Liver (tissue), 3 donors: ENCODE results near the gene BPIFB3.

ENCODE experiments used
- CTCF ChIP-seq: fragments of 150-350 bp; IDR thresholded peaks from 2 replicates; pipeline ENCODE4 v1.5.1; 2017; ENCODE audit warnings: improper control_type of control experiment, low read depth, low read length; ENCODE audit not compliant: missing input control
- EGR1 ChIP-seq, 2 donors: IDR thresholded peaks; 2 replicates each; pipeline ENCODE4 v1.6.1; 2016 to 2018; ENCODE audit warnings: antibody characterized with exemption in 2 of 2, low read depth in 2 of 2
- GABPA ChIP-seq, 2 donors: IDR thresholded peaks in 1 of 2; conservative IDR thresholded peaks in 1 of 2; 2 replicates each; pipeline ENCODE4 v1.6.1; 2016; ENCODE audit warnings: antibody characterized with exemption in 2 of 2, mild to moderate bottlenecking in 1 of 2, moderate library complexity in 1 of 2
- HNF4A ChIP-seq, 2 donors: conservative IDR thresholded peaks; 2 replicates each; pipeline ENCODE4 v1.6.1; 2016; ENCODE audit warnings: antibody characterized with exemption in 2 of 2, mild to moderate bottlenecking in 2 of 2
- JUND ChIP-seq, 2 donors: IDR thresholded peaks; 2 replicates each; pipeline ENCODE4 v1.6.1; 2016; ENCODE audit warnings: antibody characterized with exemption in 2 of 2
- MAX ChIP-seq: IDR thresholded peaks from 2 replicates; pipeline ENCODE4 v1.6.1; 2016; ENCODE audit warnings: antibody characterized with exemption
- RAD21 ChIP-seq, 2 donors: IDR thresholded peaks; 2 replicates each; pipeline ENCODE4 v1.6.1; 2016; ENCODE audit warnings: antibody characterized with exemption in 2 of 2, mild to moderate bottlenecking in 2 of 2
- SP1 ChIP-seq: IDR thresholded peaks from 2 replicates; pipeline ENCODE4 v1.6.1; 2018; ENCODE audit warnings: antibody characterized with exemption, mild to moderate bottlenecking
- TAF1 ChIP-seq: conservative IDR thresholded peaks from 2 replicates; pipeline ENCODE4 v1.6.1; 2016; ENCODE audit warnings: antibody characterized with exemption, mild to moderate bottlenecking
- YY1 ChIP-seq: IDR thresholded peaks from 2 replicates; pipeline ENCODE4 v1.6.1; 2016; ENCODE audit warnings: antibody characterized with exemption, mild to moderate bottlenecking
- TF ChIP-seq, protein P1 (sequence below): IDR thresholded peaks from 2 replicates; pipeline ENCODE4 v1.6.1; 2016; ENCODE audit warnings: antibody characterized with exemption
- donor health status: healthy.
- donor health status: healthy.

GRCh38 chr20:33005908-33006775, 47.6 kb upstream of the BPIFB3 start:
- TF ChIP-seq CTCF (no peak), RAD21 (IDR thresholded peaks at IDR 0.05) (no peak), JUND (IDR thresholded peaks at IDR 0.05) (no peak), MAX (no peak), GABPA (IDR thresholded peaks at IDR 0.05 in 1 of 2, conservative IDR thresholded peaks at IDR 0.05 in 1 of 2) (no peak), YY1 (no peak), TAF1 (no peak), HNF4A (conservative IDR thresholded peaks at IDR 0.05) (no peak), EGR1 (IDR thresholded peaks at IDR 0.05; ENCODE audit: low read depth in 2 of 2) (no peak), SP1 (no peak)
- TF ChIP-seq, protein P1, sequence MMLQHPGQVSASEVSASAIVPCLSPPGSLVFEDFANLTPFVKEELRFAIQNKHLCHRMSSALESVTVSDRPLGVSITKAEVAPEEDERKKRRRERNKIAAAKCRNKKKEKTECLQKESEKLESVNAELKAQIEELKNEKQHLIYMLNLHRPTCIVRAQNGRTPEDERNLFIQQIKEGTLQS, result no peak
